Measurements from ENCODE around the gene MAP2K5.

MAP2K5 gene

DNA sequence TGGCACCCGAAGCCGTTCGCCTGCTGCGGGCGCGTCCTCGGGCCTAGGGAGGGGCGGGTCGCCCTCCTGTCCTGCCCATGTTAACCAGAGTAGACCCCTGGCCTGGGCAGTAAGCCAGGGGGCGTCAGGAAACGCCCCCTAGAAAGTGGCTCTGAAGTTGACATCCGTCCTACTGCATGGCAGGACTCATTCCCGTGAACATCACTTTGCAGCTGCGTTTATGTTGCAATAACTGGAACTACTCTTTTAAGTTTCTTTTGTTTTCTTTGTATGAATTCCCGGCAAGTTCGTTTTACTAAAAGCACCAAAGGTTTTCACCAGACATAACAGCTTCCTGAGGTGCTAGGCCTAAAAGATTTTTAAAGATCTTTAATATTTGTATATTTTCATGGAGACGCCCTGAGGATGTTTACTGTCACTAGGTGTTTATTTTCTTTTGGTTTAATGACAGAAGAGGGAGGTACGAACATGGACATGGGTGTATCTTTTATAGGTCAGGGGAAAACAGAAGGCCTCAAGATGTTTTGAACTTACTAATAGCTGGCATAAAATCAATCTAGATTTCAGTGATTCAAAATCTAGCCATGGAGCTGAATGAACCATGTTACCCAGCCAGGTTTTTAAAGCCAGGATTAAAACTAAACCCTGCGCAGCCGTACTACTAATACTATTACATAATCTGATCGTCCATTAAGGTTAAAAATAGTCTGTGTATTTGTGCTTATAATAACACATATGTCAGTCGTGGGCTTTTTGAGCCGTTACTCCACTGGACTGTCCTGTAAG lies 20.5 kb upstream of the MAP2K5 start:
- DNase-seq = peak; percentile 16

GRCh38 chr15:67523330-67523729 lies 19.2 kb upstream of the MAP2K5 start:
- DNase-seq = no peak

DNA sequence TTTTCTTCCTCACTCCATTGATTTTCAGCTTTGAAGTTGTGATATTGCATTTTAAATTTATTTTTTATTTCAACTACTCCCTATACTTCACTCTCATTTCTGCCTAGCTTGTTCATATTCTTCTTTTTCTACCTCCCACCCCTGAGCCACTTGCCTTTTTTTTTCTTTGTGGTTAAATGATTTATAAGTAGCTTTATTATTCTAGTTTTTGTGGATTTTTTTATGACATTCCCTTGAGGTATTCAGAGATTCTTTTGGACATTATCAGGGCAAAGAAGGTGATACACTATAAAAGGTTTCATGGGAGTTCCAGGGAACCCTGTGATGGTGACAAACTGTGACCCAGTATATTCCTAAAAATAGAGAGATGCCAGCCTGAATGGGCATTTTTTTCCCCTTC lies 18.3 kb upstream of the MAP2K5 start:
- no peak for DNase-seq

DNA sequence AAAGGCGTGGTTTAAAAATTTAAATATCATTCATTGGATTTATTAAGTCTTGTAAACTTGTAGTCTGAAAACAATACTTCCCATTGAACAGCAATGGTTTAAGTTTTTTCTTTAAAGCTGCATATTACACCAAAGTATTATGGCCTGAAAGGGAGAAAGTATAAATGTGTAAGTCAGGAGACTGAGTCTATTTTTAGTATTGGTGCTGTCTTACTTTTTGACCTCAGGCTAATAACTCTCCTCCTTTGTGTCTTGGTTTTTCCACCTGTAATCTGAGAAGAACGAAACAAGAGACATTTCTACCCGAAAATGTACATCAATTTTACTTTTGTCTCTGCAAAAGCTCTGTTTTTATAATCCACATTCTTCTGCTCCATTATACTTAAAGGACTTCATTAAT lies 14.0 kb upstream of the MAP2K5 start:
- no peak for DNase-seq

- peak; percentile 88 for DNase-seq
Measured at GRCh38 chr15:67531379-67531914, 11.1 kb upstream of the MAP2K5 start.

- no peak for DNase-seq
Measured at GRCh38 chr15:67533873-67534272, 8.6 kb upstream of the MAP2K5 start.

DNA sequence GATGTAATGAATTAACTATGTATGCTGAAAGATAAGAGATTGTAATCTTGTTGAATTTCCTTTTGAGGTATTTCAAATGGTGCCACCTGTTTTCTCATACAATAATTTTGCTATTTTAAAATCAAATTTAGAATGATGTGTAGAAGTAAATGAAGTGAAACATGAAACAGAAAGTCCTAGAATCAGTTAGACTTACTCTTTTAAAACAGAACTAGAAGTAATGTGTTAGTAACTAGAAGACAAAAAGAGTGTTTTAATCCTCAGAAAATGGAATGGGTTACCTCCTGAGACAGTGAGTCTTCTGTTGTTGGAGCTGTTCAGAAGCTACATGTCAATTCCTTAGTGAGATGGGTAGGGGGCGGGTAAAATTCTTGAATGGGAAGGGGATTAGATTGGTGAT lies 8.1 kb upstream of the MAP2K5 start:
- DNase-seq = no peak

- no peak for DNase-seq
Measured at GRCh38 chr15:67537771-67538170, 4.7 kb upstream of the MAP2K5 start.

GRCh38 chr15:67543348-67543718 lies 830 bp downstream of the MAP2K5 start:
- DNase-seq = no peak

DNA sequence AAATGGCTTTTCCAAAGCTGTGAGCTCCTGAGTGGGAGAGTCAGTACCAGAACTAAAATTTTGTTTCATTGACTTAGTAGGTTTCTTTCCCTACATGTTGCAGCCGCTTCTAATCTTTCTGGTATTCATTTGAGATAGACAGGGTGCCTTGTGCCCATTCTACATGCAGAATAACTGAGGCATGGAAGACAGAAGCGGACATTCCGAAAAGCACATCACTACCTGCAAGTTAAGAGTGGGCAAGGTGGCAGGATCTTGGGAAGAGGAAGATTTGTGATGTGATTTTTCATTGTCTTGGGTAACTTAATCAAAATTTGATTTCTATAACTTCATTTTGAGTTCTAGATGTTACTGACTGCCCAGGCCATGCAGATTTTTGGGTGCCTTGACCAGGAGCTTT lies 2.0 kb downstream of the MAP2K5 start:
- no peak for DNase-seq

DNA sequence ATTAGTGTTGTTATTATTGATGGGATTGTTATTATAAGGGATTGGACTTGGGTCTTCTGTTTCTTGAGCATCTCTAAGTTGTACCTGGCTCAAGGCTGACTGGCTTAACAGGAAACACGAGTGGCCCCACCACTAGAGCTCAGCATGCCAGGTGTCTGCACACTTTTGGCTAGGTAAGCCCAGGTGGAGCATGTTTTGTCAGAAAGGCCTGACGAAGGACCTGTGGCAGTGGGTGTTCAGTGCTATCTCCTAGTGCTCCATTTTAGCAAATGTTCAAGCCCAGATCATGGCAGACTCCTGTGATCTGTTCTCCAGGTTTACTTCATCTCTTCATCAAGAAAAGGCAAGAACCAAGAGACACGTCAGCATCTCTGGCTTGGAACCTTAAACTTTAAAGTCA lies 3.4 kb downstream of the MAP2K5 start:
- no peak for DNase-seq

DNA sequence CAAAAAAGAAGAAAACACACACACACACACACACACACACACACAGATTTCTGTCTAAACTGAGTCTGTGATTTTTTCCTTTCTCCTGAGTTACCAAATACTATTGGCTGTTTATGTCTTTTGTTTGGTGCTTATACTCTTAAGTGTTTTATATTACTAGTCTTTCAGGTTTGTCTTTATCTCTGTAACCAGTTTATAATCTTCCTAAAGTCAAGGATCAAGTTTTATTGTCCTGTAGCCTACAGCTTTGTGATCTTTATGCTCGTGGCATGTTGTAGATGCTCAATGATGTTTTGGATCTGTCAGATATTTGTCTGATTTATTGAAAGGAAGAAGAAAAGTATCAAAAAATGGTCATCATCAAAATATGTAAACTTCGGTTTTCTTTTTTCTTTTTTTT lies 4.6 kb downstream of the MAP2K5 start:
- no peak for DNase-seq

DNA sequence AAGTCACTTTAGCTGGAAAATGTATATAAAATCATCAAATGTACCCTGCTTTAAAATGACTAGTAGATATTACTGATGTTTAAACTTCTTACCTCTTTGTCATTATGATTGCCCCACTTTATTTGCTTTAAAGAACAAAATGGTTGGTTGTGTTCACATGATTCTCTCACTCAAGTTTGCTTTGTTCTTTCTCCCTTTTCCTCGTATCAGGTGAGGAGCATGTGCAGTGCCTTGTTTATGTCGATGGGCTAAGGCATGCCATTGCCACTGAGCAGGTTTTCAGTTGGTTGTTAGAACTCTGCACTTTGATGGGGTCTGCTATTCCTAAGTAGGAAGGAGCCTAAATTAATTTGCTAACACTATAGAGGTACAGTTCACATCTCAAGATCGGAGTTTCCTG lies 5.3 kb downstream of the MAP2K5 start:
- DNase-seq = no peak

DNA sequence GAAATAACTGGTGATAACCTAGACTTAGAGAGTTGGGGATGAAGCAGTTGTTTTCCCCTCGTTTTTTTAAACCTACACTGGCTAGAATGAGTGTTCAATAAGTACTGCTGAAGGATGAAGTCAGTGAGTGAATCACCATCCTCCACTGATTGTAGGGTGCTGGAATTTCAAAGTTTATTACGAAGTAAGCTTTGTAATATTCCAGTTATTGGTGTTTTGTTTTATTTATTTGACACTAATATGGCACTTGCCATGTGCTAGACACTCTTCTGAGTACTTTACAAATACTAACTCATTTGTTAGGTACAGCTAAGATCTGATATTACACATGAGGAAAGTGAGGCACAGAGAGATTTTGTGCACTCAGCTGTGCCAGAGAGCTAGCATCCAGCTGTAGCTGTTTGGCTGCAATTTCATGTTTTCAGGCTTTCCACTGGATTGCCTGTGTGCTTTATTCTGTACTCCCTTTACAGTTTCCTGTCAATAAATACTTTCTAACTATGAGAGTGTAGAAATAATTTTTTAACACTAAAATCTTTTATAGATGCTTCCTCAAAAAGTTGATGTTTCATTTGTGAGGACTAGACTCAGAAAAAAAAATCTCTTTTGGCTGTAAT lies 5.8 kb downstream of the MAP2K5 start:
- DNase-seq = peak; percentile 45

GRCh38 chr15:67548862-67549651 lies 6.6 kb downstream of the MAP2K5 start:
- DNase-seq = peak; percentile 70

DNA sequence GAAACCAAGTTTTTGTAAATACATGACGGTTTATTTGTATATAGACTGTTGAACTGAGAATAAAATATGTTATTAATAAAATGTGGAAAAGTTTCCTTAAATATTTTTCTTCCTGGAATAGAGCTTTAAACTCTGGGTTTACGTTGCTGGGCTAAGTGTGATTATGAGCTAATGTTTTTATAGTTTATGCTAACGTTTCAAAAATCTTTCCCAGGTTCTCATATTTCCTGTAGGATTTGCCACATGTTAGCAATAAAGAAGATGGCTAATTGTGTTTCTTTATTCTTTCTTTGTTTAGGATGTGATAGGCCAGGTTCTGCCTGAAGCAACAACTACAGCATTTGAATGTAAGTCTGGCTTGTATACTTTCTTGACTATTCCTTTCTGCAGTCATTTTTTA lies 7.2 kb downstream of the MAP2K5 start:
- peak; percentile 43 for DNase-seq

GRCh38 chr15:67550522-67550921 lies 8.0 kb downstream of the MAP2K5 start:
- peak; percentile 62 for DNase-seq

- DNase-seq = no peak
Measured at GRCh38 chr15:67551207-67551743, 8.8 kb downstream of the MAP2K5 start.

DNA sequence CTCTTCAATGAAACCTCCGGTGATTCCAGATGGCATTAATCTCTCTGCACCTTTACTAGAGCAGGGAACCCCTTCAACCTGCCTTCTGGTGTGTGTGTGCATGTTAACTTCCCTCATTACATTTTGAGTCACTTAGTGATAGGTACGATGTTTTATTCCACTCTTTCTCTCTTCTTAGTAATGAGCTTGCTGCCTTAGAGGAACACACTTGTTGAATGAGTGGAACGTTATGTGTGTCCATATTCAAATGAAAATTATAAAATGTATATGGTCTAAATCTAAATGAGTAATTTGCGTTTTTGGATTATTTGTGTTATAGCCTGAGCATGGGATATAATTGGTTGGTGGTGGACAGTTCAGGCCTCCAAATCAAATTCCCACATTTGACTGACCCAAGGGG lies 12.1 kb downstream of the MAP2K5 start:
- DNase-seq = no peak

GRCh38 chr15:67556976-67557570 lies 14.6 kb downstream of the MAP2K5 start:
- DNase-seq = no peak

- DNase-seq = no peak
Measured at GRCh38 chr15:67558502-67558901, 16.0 kb downstream of the MAP2K5 start.

DNA sequence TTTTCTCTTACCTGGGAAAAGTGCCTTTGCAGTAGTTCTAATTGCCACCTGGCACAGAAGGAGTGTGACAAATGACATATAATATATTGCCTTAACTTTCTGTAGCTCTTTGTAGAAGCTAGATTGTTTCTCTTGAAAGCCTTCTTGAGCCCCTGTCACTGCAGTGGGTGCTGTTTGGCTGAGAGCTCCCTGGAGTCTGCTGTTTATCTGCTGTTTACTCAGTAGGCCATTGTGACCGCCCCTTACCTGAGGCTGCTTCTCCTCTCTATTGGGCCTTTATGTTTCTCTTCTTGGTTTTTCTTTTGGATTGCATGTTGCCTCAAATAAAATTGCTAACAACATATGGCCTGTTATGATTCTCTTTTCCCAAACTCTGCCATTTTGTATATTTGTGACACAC lies 16.7 kb downstream of the MAP2K5 start:
- DNase-seq = no peak

DNA sequence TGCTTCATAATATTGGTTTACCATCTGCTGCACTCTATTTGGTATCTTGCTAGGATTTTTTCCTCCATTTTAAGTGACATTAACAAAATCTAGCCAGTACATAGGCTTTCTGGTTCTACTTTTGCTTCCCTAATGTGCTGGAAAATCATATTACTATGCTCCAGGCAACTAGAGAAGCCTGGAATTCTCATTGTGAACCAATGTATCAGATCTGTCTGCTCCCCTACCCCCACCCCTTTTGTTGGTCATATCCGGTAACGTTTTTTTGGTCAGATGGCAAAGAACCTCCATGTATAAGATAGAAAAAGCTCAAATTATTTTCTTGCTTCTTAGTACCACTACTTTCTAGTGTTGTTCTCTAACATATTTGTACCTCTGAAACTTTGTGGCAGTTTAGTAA lies 17.1 kb downstream of the MAP2K5 start:
- DNase-seq = no peak

All from fibroblast of skin of back (primary cell).